Measurements from ENCODE around the gene TRIM2. TPM values are rescaled to one million over a fixed set of nuclear protein-coding genes. Genes with fewer than 3 reads are reported as not detected.

TRIM2 gene
- total RNA-seq, 1 experiment from 2014 or later: 22.0 TPM

DNA sequence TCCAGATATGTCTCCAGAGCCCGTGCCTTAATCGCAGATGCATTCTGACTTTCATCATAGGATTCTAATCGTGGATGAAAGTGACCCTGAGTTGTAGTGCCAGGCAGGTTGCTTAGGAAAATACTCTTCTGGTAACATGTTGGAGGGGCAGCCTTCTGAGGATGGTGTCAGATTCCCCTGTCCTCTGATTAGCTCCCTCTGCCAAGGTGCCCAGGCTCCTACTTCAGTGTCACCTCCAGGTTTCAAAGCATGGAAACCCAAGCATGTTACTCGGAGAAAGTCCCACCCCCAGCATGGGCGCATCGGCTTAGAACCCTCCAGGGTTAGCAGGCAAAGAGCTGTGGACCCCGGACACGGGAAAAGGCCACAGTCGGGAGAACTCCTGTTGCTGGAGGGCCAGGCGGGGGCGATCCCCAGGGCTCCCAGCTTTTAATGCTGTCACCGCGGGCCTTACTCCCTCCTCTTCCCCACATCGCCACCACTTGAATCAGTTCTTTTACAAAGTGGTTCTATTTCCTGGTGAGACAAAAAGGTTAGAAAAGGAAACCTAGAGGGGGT, 44.5 kb downstream of the TRIM2 start:
- no peak for DNase-seq (ENCODE audit: low spot score)

DNA sequence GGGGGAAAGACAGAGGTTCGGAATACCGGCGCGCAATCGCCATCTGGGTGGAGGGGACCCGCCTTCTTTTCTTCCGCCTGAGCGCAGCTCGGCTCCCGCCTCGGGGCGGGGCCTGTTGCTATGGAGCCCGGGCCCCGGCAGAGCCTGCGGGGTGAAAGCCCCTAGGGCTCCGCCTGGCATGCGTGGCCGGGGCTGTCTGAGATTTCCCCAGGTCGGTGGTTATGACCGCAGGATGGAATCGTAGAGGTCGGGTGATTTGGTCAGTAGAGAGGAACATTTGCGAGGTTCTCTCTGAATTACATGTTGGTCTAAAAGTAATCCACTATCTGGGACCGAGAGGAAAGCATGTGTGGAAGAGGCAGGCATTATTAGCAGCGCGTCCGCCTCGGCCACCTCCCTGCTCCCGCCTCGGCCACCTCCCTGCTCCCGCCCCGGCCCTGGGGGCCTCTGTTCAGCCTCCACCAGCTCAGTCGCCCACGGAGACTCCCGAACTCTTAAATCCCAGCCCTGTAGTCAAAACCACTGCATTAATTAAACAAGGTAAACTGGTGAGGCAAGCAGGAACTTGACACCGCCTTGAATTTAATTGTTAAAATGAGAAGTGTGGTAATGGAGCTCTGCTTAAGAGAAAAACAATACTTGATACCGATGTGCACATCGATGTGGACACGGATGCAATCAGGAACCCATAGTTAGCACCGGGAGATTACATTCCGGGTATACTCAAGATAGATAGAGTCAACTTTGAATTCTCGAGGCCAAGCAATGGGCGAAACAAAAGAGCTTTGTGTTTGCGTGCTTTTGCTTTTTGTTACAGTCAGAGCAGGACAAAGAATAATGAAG, 45.2 kb downstream of the TRIM2 start:
- DNase-seq (ENCODE audit: low spot score): peak; percentile 44

- no peak for DNase-seq (ENCODE audit: low spot score)
Observed at GRCh38 chr4:153252122-153252521, 47.9 kb downstream of the TRIM2 start.

- no peak for DNase-seq (ENCODE audit: low spot score)
Observed at GRCh38 chr4:153255233-153255632, 51.0 kb downstream of the TRIM2 start.

GRCh38 chr4:153257151-153257620, 52.9 kb downstream of the TRIM2 start:
- DNase-seq (ENCODE audit: low spot score): peak; percentile 31

GRCh38 chr4:153257991-153258390, 53.7 kb downstream of the TRIM2 start:
- no peak for DNase-seq (ENCODE audit: low spot score)

DNA sequence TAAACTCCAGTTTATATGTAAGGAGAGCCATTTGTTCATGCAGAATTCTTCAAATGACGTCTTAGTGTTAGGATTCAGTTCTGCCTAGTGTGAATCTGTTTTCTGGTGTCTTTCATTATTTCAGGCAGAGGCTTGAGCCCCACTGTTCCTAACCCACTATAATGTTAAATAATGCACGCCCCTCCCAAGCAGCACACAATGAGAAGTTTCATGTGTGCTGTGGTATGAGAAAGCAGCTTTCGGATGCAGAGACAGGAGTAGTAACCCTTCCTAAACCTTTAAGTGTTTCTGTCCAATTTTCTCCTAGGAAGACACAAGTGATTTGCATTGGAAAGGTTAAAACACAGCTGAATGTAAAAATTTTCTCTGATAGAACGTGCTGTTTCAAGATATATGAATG, 54.5 kb downstream of the TRIM2 start:
- DNase-seq (ENCODE audit: low spot score): no peak

DNA sequence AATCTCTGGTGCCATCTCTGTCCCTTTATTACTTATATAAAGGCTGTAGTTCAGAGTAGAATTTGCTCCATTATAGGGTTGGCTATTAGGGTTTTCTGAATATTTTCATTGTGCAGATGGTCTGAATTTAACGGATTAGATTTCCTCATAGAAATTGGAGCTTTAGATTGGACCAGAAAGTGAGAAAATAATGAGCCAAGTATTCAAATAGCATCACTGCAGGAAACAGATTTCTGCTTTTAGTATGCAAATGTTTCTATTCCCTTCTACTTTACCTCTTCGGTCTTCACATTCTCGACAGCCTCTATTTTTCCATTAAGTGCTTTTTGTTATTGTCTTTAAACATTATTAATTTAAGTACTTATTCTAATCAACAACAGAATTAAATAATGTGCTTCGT, 55.4 kb downstream of the TRIM2 start:
- DNase-seq (ENCODE audit: low spot score): no peak

GRCh38 chr4:153260132-153260531, 55.9 kb downstream of the TRIM2 start:
- no peak for DNase-seq (ENCODE audit: low spot score)

DNA sequence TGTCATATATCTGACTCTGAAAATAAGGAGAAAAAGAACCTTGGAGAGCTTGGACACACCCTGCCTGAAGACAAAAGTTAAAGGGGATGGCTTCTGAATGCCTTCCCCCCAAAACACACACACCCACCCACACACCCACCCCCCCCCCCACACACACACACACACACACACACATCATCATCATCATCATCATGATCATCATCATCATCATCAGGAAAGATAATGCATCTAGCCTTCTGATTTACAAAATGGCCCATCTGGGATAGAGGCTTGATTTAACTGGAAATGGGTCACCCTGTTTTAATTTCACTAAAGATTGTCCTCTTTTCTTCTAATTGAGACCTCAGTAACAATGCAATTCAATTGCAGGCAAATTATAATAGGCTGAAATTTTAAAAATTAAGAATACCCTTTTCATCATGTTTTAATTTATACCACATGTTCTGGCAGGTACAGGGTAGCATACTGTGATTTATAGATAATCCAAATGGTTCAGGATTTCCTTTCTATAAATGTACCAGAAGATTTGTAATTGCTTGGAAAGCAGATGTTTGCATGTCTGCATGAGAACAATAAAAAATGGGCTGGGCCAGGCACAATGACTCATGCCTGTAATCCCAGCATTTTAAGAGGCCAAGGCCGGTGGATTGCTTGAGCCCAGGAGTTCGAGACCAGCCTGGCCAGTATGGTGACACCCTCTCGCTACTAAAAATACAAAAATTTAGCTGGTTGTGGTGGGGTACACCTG, 56.5 kb downstream of the TRIM2 start:
- DNase-seq (ENCODE audit: low spot score): peak; percentile 23

DNA sequence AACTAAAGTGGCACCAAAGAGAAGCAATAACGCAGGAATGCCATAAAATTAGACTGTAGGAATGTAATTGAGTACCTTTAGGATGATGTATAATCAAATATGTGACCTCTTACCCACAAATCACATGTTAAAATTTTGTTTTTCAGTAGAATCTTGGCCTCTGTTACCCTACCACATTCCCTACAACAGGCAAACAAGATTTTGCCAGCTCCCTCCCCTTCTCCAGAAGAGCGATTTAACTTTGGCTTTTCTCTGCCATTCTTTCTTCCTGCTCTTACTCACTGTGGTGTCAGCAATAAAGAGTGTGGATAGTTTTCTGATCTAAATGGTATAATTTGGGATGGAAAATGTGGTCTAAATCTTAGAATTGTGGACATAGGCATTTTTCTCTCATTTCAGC, 57.2 kb downstream of the TRIM2 start:
- no peak for DNase-seq (ENCODE audit: low spot score)

DNA sequence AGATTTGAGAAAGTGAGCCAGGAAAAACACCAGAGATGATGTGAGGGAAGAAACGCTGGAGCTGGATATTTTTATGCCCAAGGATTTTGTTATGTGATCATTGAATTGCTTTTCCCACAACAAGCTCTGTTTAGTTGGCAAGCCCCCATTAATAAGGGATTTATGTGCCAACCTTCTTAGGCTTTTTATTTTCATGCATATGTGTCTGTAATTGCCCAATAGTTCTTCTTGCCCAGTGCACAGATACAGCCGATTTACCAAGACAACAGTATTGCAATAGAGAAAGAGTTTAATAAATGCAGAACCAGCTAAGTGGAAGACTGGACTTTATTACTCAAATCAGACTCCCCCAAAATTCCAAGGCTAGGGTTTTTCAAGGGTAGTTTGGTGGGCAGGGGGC, 57.7 kb downstream of the TRIM2 start:
- DNase-seq (ENCODE audit: low spot score): no peak

- no peak for DNase-seq (ENCODE audit: low spot score)
Observed at GRCh38 chr4:153265306-153266047, 61.2 kb downstream of the TRIM2 start.

DNA sequence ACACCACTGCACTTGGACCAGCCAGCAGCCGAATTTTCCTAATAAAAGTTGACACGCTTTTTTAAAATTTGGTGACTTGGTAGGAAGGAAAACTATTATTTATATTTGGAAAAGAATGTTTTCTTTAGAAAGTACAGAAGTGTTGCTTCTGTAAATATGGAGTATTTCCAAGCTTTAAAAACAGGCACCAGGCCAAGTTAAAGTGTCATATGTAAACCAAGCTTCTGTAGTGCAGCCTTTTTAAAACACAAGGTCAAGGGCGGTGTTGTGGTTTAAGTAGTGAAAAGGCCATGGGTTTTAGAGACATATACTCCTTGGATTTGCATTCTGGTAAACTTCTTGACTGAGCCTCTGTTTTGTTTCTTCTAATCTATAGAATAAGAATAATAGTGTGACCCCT, 62.7 kb downstream of the TRIM2 start:
- DNase-seq (ENCODE audit: low spot score): peak; percentile 40

- no peak for DNase-seq (ENCODE audit: low spot score)
Observed at GRCh38 chr4:153267890-153268289, 63.6 kb downstream of the TRIM2 start.

DNA sequence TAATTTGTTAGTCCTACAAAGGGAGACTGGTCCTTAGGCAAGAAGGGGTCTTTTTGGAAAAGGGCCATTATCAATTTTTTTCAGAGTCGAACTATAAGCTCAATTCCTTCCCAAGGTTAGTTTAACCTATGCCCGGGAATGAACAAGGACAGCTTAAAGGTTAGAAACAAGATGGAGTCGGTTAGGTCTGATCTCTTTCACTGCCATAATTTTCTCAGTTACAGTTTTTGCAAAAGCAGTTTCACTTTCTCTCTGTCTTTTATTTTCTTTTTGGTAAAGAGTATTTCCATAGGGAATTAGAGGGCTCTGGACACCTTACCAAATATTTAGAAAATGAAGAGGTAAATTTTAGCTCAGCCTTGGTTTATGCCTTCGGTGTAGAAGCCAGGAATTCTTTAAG, 64.1 kb downstream of the TRIM2 start:
- no peak for DNase-seq (ENCODE audit: low spot score)

DNA sequence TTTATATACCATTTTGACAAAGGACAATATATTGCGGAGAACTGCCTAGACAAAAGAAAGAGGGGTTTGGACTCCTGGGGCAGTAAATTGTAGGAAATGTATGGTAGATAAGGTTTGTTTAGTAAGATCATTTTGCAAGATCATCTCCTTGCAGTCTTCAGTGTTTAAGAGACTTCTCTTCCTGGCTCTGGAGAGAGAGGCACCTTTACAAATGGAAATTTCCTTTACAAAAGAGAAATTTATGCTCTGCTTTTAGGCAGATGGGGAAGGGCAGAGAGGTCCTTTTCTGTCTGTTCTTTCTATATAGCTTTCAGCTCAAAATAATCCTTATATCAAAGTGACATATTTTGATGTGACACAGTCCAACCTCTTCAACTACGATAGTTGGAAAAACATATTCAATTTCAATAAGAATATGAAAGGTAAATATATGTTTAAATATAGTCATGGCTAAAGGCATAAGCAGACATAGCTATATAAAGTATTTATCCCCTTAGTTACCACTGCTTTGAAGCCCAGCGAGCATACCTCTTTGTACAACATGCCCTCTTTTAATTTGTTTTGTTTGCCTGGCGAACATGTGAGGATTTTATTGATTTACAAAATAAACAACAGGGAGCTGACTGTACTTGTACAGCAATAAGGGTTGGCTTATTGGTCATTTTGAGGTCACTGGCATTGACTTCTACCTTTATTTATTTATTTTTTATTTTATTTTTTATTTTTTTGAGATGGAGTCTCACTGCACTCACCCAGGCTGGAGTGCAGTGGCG, 65.2 kb downstream of the TRIM2 start:
- no peak for DNase-seq (ENCODE audit: low spot score)

GRCh38 chr4:153270361-153270760, 66.1 kb downstream of the TRIM2 start:
- no peak for DNase-seq (ENCODE audit: low spot score)

GRCh38 chr4:153271820-153272219, 67.6 kb downstream of the TRIM2 start:
- no peak for DNase-seq (ENCODE audit: low spot score)

GRCh38 chr4:153273751-153274150, 69.5 kb downstream of the TRIM2 start:
- no peak for DNase-seq (ENCODE audit: low spot score)

DNA sequence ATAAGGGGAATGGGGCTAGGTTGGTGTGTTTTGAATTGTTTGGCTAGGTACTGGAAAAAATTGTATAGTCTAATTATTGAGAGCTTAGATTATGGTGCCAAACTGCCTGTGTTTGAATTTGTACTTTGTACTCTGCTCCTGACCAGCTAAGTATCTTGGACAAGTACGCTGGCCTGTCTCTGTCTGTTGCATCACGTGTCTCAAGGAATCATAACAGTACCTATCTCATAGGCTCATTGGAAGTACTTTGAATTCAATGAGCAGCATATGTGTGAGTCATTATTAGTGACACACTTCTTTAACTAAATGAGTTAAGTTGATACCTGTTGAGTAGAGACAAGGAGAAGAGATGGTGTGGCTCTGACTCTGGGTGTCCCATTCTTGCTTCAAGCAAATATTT, 70.7 kb downstream of the TRIM2 start:
- DNase-seq (ENCODE audit: low spot score): no peak

Measured in H4 (cell line).